K562 (cell line): ENCODE results near the gene CHRNB4. TPM values are rescaled to one million over a fixed set of nuclear protein-coding genes. Genes with fewer than 3 reads are reported as not detected.

ENCODE experiments used
- ATAC-seq: fragments of 200-7000 bp; cut with Tn5 transposase; 3 replicates; pipeline ENCODE4 v1.9.1; 2020; ENCODE audit warnings: moderate library complexity
- BruUV-seq: library from RNA; stranded (reverse); fragments of 400-500 nt; replicated peaks from 2 replicates; lab custom pipeline; 2021; lab: Mats Ljungman, UMichigan
- CTCF ChIA-PET: fragments of 300-600 bp; formaldehyde crosslinking; extraction: SDS; loops from one replicate; lab custom pipeline; 2021; ENCODE audit warnings: low intra/inter-chr PET ratio; lab: Yijun Ruan, JAX
- POLR2A ChIA-PET: fragments of 300-600, 350-650 bp; sonication (Branson Sonifier 250); formaldehyde crosslinking; extraction: SDS; loops from one replicate; lab custom pipeline; 2021; ENCODE audit warnings: antibody characterized with exemption, inconsistent platforms; lab: Yijun Ruan, JAX
- DNase-seq, 4 experiments: peaks; one replicate each; pipeline versions ENCODE4 v3.0.0 to v3.0.0-alpha.2; 2011 to 2018; ENCODE audit warnings: low spot score in 3 of 4, mixed read lengths in 3 of 4; ENCODE audit errors: extremely low read depth in 1 of 4
- FAIRE-seq: peaks from 2 replicates; lab custom pipeline; 2011; peaks lifted over from hg19 to GRCh38; lab: Jason Lieb, UNC
- H2AFZ ChIP-seq: 2 replicates; pipeline ENCODE4 v1.6.0; 2011; ENCODE audit warnings: low read depth, low read length, control low read depth, inconsistent platforms
- H3K27ac ChIP-seq: fragments of 200-600 bp; 3 replicates; pipeline ENCODE4 v1.8.0; 2011; ENCODE audit warnings: low read depth, mild to moderate bottlenecking, control low read depth, inconsistent platforms, low read length, moderate library complexity, mixed read lengths; ENCODE audit errors: extremely low read depth
- H3K27me3 ChIP-seq, 2 experiments: fragments of 300-600 bp in 1 of 2; 2 replicates in 1 of 2; 3 replicates in 1 of 2; pipeline versions ENCODE4 v1.6.0 to v1.8.0; 2011; ENCODE audit warnings: inconsistent platforms in 2 of 2, low read length in 2 of 2, mild to moderate bottlenecking in 1 of 2, mixed read lengths in 1 of 2, moderate library complexity in 1 of 2; ENCODE audit not compliant: control insufficient read depth in 2 of 2, insufficient read depth in 2 of 2
- H3K36me3 ChIP-seq: fragments of 300-600 bp; 3 replicates; pipeline ENCODE4 v1.8.0; 2011; ENCODE audit warnings: mild to moderate bottlenecking, low read length, inconsistent platforms; ENCODE audit not compliant: control insufficient read depth, insufficient read depth
- H3K4me1 ChIP-seq, 2 experiments: fragments of 200-600 bp in 1 of 2; replicated peaks in 1 of 2; 2 replicates in 1 of 2; 3 replicates in 1 of 2; pipeline versions ENCODE4 v1.5.1 to v1.8.0; 2011; ENCODE audit warnings: inconsistent platforms in 2 of 2, low read length in 2 of 2, mild to moderate bottlenecking in 1 of 2, mixed read lengths in 1 of 2, moderate library complexity in 1 of 2; ENCODE audit not compliant: control insufficient read depth in 2 of 2, insufficient read depth in 2 of 2
- H3K4me2 ChIP-seq: 2 replicates; pipeline ENCODE4 v1.6.1; 2011; ENCODE audit warnings: low read length, control low read depth, inconsistent platforms, mixed read lengths; ENCODE audit not compliant: insufficient read depth
- H3K4me3 ChIP-seq: fragments of 200-600 bp; sonication (generic), shearing (Covaris generic); 2 replicates; pipeline ENCODE4 v1.5.1; 2016; ENCODE audit warnings: control low read depth, inconsistent platforms
- H3K79me2 ChIP-seq: fragments of 200-600 bp; 3 replicates; pipeline ENCODE4 v1.8.0; 2011; ENCODE audit warnings: low read length, inconsistent platforms; ENCODE audit not compliant: control insufficient read depth, insufficient read depth
- H3K9ac ChIP-seq, 2 experiments: 2 replicates each; pipeline versions ENCODE4 v1.6.0 to v1.6.1; 2011; ENCODE audit warnings: low read depth in 2 of 2, low read length in 2 of 2, control low read depth in 1 of 2, inconsistent platforms in 1 of 2, mild to moderate bottlenecking in 1 of 2, mixed read lengths in 1 of 2; ENCODE audit not compliant: insufficient read depth in 1 of 2
- H3K9me1 ChIP-seq: one replicate; pipeline ENCODE4 v1.6.0; 2011; ENCODE audit warnings: inconsistent platforms, mild to moderate bottlenecking, low read length, moderate library complexity; ENCODE audit not compliant: control insufficient read depth, insufficient read depth
- H3K9me3 ChIP-seq: replicated peaks from 2 replicates; pipeline ENCODE4 v1.5.1; 2011; ENCODE audit warnings: low read depth, low read length, inconsistent platforms; ENCODE audit not compliant: control insufficient read depth, insufficient read depth
- H4K20me1 ChIP-seq: replicated peaks from 2 replicates; pipeline ENCODE4 v1.6.1; 2011; ENCODE audit warnings: low read length, inconsistent platforms, mixed read lengths; ENCODE audit not compliant: control insufficient read depth, insufficient read depth
- ARID1B ChIP-seq: fragments of 450-650 bp; IDR thresholded peaks from 2 replicates; pipeline ENCODE4 v1.6.1; 2016; ENCODE audit warnings: antibody characterized with exemption, mild to moderate bottlenecking, inconsistent platforms
- BACH1 ChIP-seq: fragments of 200-800 bp; sonication (Bioruptor generic); IDR thresholded peaks from 2 replicates; pipeline ENCODE4 v1.6.1; 2016; ENCODE audit warnings: missing genetic modification characterization, missing compliant biosample characterization
- BDP1 ChIP-seq: IDR thresholded peaks from 3 replicates; pipeline ENCODE4 v1.6.1; 2011; ENCODE audit not compliant: insufficient read length, insufficient read depth
- CBFA2T2 ChIP-seq: fragments of 450-650 bp; conservative IDR thresholded peaks from 2 replicates; pipeline ENCODE4 v1.6.1; 2017; ENCODE audit warnings: mild to moderate bottlenecking
- ETS1 ChIP-seq: conservative IDR thresholded peaks from 2 replicates; pipeline ENCODE4 v1.6.1; 2011; ENCODE audit warnings: low read depth, mild to moderate bottlenecking, low read length; ENCODE audit not compliant: control insufficient read depth
- HDAC8 ChIP-seq: fragments of 450-650 bp; IDR thresholded peaks from 2 replicates; pipeline ENCODE4 v1.6.1; 2016; ENCODE audit warnings: mild to moderate bottlenecking, missing genetic modification characterization, moderate library complexity, missing compliant biosample characterization
- HOMEZ ChIP-seq: fragments of 250-450 bp; sonication (Bioruptor Pico); IDR thresholded peaks from 2 replicates; pipeline ENCODE4 v1.4.0; 2020; ENCODE audit warnings: mild to moderate bottlenecking, moderate library complexity
- KHSRP ChIP-seq: fragments of 450-650 bp; IDR thresholded peaks from 2 replicates; pipeline ENCODE4 v1.6.1; 2017
- SMARCA5 ChIP-seq: fragments of 450-650 bp; IDR thresholded peaks from 2 replicates; pipeline ENCODE4 v1.6.1; 2016
- TCF15 ChIP-seq: fragments of 250-450 bp; sonication (Bioruptor Pico); IDR thresholded peaks from 2 replicates; pipeline ENCODE4 v1.8.0; 2022; ENCODE audit warnings: moderate library complexity, mild to moderate bottlenecking, inconsistent platforms
- USF1 ChIP-seq: sonication (generic); formaldehyde crosslinking; IDR thresholded peaks from 2 replicates; pipeline ENCODE4 v1.9.0; 2022; ENCODE audit warnings: mild to moderate bottlenecking, missing genetic modification reagents
- USF2 ChIP-seq: sonication (generic); formaldehyde crosslinking; IDR thresholded peaks from 2 replicates; pipeline ENCODE4 v1.5.0; 2020; ENCODE audit warnings: missing genetic modification reagents
- ZC3H8 ChIP-seq: fragments of 450-650 bp; IDR thresholded peaks from 2 replicates; pipeline ENCODE4 v1.6.1; 2017
- ZNF224 ChIP-seq: sonication (generic); formaldehyde crosslinking; IDR thresholded peaks from 2 replicates; pipeline ENCODE4 v1.8.0; 2022; ENCODE audit warnings: mild to moderate bottlenecking, missing genetic modification reagents
- ZNF282 ChIP-seq: sonication (generic); formaldehyde crosslinking; IDR thresholded peaks from 2 replicates; pipeline ENCODE4 v1.8.1; 2023; ENCODE audit warnings: missing genetic modification reagents
- ZNF444 ChIP-seq: fragments of 250-450 bp; sonication (Bioruptor Pico); IDR thresholded peaks from 2 replicates; pipeline ENCODE4 v1.4.0; 2020; ENCODE audit warnings: mild to moderate bottlenecking, moderate library complexity
- ZNF561 ChIP-seq: fragments of 450-650 bp; formaldehyde crosslinking; conservative IDR thresholded peaks from 2 replicates; pipeline ENCODE4 v1.4.0; 2020; ENCODE audit warnings: mild to moderate bottlenecking, moderate library complexity
- WGBS: fragments of 100-300 bp; shearing (Covaris generic); methylation state at CpG from one replicate; pipeline ENCODE4 v1.1.6; 2016; ENCODE audit warnings: low coverage, mixed read lengths; ENCODE audit not compliant: insufficient coverage; ENCODE audit errors: missing lambda C conversion rate; 5-methylcytosine and 5-hydroxymethylcytosine counted together
- in situ Hi-C: fragments of 300-500 bp; cut with MboI; formaldehyde crosslinking; loops from 4 replicates; pipeline ENCODE4 v1.15.0; 2018; ENCODE audit warnings: inconsistent platforms, mixed read lengths
- intact Hi-C: fragments of 100-400 bp; cut with micrococcal nuclease; formaldehyde crosslinking; loops from 2 replicates; pipeline ENCODE4 v1.14.2; 2022
- polyA plus RNA-seq, 8 experiments: library from polyadenylated mRNA; depleted of rRNA in 4 of 8; stranded (reverse) in 5 of 8; unstranded in 3 of 8; fragments of >200 nt; fragmentation: Nextera tagmentation in 2 of 8; fragmentation: Illumina TruSeq in 1 of 8; extraction: Ambion mirVana in 2 of 8; extraction: Trizol in 1 of 8; gene quantifications; 2 replicates each; pipeline versions ENCODE4 v1.2.1 to v1.2.3, GENCODE V29; 2011 to 2014; ENCODE audit warnings: inconsistent platforms in 1 of 8, missing spikeins in 1 of 8
- total RNA-seq, 7 experiments: library from RNA; depleted of rRNA in 6 of 7; stranded (reverse); fragments of >200 nt in 6 of 7; fragmentation: Illumina TruSeq in 2 of 7; extraction: Trizol in 2 of 7; gene quantifications; 2 replicates each; pipeline versions ENCODE4 v1.2.1 to v1.2.3, GENCODE V29; 2011 to 2021; ENCODE audit warnings: low replicate concordance in 1 of 7

The CHRNB4 gene
- total and polyA plus RNA-seq, 9 of the 15 experiments (the other 6 are each of a cell fraction or from before 2014, with no cell fraction given), result 0.08 to 0.18 TPM; not detected in 7

GRCh38 chr15:78630886-78631633 is 9.9 kb downstream of the CHRNB4 start:
- H3K36me3 ChIP-seq, result no peaks in the 10 kb centered on the region
- H3K27me3 ChIP-seq, result peaks cover 37 to 59% of the 10 kb centered on the region in 2 experiments
- no peak overlapping the region for H3K9ac ChIP-seq
- FAIRE-seq (no peak), DNase-seq (no peak), ATAC-seq (no peak)
- intact Hi-C loops, result no loop called here
- H3K4me2 ChIP-seq, result no peak overlapping the region
- in situ Hi-C loops, result no loop called here
- ChIA-PET CTCF (no interaction called here), POLR2A (interaction anchor here (0.5 to 0.6 kb wide), 2 partner anchors 72 to 244 kb away, joined by 3 to 5 read pairs; no protein-coding TSS in a partner anchor)
- no peaks in the 10 kb centered on the region for H3K4me1 ChIP-seq
- no peaks in the 10 kb centered on the region for H3K9me1 ChIP-seq
- no peak overlapping the region for H2AFZ ChIP-seq
- H3K79me2 ChIP-seq, result no peaks in the 10 kb centered on the region
- H3K9me3 ChIP-seq, result no peaks in the 10 kb centered on the region
- no peak overlapping the region for H3K4me3 ChIP-seq
- H3K27ac ChIP-seq, result no peak overlapping the region
- no TSS peak for BruUV-seq
- TF ChIP-seq CBFA2T2, result no peak
- TF ChIP-seq USF2, result peak; percentile 51
- no peak for TF ChIP-seq HOMEZ
- TF ChIP-seq ZNF282 (CRISPR knock-in tag), result no peak
- no peak for TF ChIP-seq ZC3H8
- peak; percentile 64 for TF ChIP-seq USF1
- TF ChIP-seq HDAC8 (tag), result no peak
- no peak for TF ChIP-seq TCF15 (CRISPR knock-in tag)
- TF ChIP-seq ZNF444 (CRISPR knock-in tag), result no peak
- no peak for TF ChIP-seq KHSRP
- no peak for TF ChIP-seq ETS1
- TF ChIP-seq ZNF224 (CRISPR knock-in tag), result no peak
- no peak for TF ChIP-seq BACH1 (tag)
- TF ChIP-seq SMARCA5, result no peak
- TF ChIP-seq BDP1, result no peak
- TF ChIP-seq ARID1B, result no peak
- no peak for TF ChIP-seq ZNF561 (CRISPR knock-in tag)
- 3% methylated on average over 9 of the region's 9 CpGs for WGBS
- H4K20me1 ChIP-seq, result 0 out of 2 replicates have a peak, but pooled peaks cover 5% of the 10 kb centered on the region
